VCaP (cell line): ENCODE measurements around the gene MVK.

Experiments
- H3K27ac ChIP-seq: fragments of 450-650 bp; 2 replicates; pipeline ENCODE4 v1.5.1; 2017
- CTCF ChIP-seq: fragments of 450-650 bp; conservative IDR thresholded peaks from 2 replicates; pipeline ENCODE4 v1.5.1; 2017; ENCODE audit warnings: mild to moderate bottlenecking, moderate library complexity

The MVK gene

GRCh38 chr12:109539508-109539907 is 34.1 kb upstream of the MVK start:
- H3K27ac ChIP-seq = no peak overlapping the region
- TF ChIP-seq CTCF = no peak

- H3K27ac ChIP-seq = no peak overlapping the region
- TF ChIP-seq CTCF = no peak
Measured at GRCh38 chr12:109540526-109541412, 32.8 kb upstream of the MVK start.

GRCh38 chr12:109541413-109541726 is 32.2 kb upstream of the MVK start:
- H3K27ac ChIP-seq = no peak overlapping the region
- no peak for TF ChIP-seq CTCF

GRCh38 chr12:109542014-109542413 is 31.6 kb upstream of the MVK start:
- H3K27ac ChIP-seq = no peak overlapping the region
- no peak for TF ChIP-seq CTCF

- H3K27ac ChIP-seq = no peak overlapping the region
- no peak for TF ChIP-seq CTCF
Measured at GRCh38 chr12:109542876-109543275, 30.7 kb upstream of the MVK start.

GRCh38 chr12:109544955-109545531 is 28.6 kb upstream of the MVK start:
- H3K27ac ChIP-seq = peak overlapping the region; percentile 16; the same call in 1 of the 2 replicates
- no peak for TF ChIP-seq CTCF

- no peak overlapping the region for H3K27ac ChIP-seq
- no peak for TF ChIP-seq CTCF
Measured at GRCh38 chr12:109545826-109546225, 27.8 kb upstream of the MVK start.
